Measurements from ENCODE around the gene NDUFS6.

GRCh38 chr5:1827886-1828397 is 26.7 kb downstream of the NDUFS6 start:
- TF ChIP-seq CTCF (IDR thresholded peaks at IDR 0.05) (no peak), POLR2AphosphoS5 (IDR thresholded peaks at IDR 0.05) (no peak), POLR2A (IDR thresholded peaks at IDR 0.05) (no peak)
